ENCODE data around the gene CNP.
"Not testable (repeated sequence)": the region's sequence is repeated elsewhere in the genome, so short reads cannot be mapped to it uniquely, and the experiment has no call there.

CNP gene

DNA sequence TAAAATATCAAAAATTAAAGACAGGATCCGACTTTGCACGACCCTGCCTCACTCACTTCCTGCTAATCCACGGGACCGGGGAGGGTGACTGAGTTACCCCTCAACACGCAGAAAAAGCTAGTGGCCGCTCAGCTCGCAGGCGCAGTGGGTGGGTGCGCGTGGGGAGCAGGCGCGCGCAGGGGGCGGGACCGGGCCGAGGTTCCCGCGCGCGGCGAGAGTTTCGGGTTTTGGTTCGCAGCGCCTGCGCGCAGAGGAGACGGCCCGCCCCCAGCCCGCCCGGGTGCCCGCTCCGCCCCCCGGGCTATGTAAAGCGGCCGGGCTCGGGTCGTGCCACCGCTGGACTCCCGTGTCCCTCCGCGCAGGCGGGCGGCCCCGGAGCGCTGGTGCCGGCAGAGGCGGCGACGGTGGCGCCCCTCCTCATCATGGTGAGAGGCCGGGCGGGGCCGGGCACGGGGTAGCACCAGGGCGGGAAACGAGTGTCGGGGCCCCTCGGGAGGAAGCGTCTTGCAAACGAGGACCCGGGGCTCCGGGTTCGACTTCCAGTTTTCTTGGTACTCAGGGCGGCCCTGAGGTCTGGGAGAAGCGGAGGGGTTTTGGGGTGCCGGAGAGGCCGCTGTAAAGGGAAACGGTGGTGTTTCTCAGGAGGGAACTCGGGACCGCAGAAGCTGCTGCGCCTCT is at the start of gene CNP:
CNP (plus strand) TSS at position 333 of the 678 bp plus-strand sequence; CDS start at position 423, 90 bp downstream.
- DNase-seq, result peak; percentile 90 to 92

- no peak for DNase-seq
Observed at GRCh38 chr17:41917192-41917591, 49.4 kb upstream of the CNP start.

- peak in 1 of 2 donors; percentile 21 for DNase-seq
Observed at GRCh38 chr17:41917679-41918313, 48.8 kb upstream of the CNP start.

GRCh38 chr17:41918314-41919164 is 48.1 kb upstream of the CNP start, which contains the start of gene ACLY:
Gene ACLY, minus strand, starts transcription at chr17:41918951. Its CDS starts 5,078 bp downstream, at chr17:41913873.
- peak; percentile 95 to 96 for DNase-seq

DNA sequence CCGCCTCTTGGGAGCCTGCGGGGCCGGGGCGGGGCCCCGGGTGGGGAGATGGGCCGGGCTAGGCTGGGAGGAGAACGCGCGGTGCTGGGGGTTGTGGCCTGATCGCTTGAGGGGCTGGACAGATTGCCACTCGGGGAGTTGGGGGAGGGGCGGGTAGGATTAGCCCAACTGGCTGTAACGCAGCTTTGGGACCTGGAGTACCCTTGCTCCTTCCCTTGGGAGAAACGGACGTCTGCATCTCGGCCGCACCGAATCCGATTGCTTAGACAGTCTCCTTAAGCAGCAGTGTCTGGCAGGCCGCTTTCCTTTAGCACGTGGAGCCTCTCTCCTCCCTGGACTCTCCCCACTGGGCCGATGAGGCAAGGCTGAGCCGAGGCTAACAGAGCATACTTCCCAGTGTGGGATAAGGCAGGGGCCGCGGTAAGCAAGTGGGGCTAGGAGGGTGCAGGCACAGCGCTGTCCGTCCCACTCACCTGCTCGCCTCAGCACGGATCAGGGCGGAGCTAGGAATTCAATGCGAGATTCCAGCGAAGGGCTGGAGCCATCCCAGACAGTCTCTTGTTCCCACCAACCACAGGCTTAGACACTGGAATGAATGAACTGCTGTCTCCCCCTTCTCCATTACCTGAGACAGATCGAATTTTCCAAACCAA is 47.3 kb upstream of the CNP start:
- no peak for DNase-seq

GRCh38 chr17:41919840-41920579 is 46.6 kb upstream of the CNP start:
- DNase-seq, result no peak

DNA sequence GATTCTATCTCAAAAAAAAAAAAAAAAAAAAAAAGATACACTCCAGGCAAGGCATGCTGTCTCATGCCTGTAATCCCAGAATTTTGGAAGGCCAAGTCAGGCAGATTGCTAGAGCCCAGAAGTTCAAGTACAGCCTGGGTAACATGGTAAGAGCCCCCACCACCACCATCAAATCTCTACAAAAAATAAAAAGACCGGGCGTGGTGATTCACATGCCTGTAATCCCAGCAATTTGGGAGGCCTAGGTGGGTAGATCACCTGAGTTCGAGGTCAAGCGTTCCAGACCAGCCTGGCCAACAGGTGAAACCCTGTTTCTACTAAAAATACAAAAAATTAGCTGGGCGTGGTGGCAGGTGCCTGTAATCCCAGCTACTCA is 46.0 kb upstream of the CNP start:
- no peak for DNase-seq

DNA sequence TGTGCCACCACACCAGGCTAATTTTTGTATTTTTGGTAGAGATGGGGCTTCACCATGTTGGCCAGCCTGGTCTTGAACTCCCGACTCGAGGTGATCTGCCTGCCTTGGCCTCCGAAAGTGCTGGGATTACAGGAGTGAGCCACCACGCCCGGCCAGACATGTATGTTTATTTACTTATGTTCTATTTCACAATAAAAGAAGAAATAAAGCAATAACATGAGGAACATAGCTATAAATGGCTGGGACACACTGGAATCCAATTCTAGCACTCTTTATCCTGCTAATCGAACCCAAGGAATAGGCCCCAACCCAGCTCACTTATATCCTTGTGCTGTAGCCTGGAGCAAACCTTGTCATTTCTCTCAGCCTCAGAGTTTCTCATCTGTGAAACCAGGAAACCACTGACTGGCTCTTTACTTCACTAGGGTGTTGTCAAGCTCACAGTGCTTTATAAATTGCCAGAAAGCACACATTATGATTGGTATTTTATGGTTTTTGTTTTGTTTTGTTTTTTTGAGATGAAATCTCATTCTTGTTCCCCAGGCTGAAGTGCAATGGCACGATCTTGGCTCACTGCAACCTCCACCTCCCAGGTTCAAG is 40.5 kb upstream of the CNP start:
- no peak for DNase-seq

GRCh38 chr17:41928693-41929251 is 37.8 kb upstream of the CNP start:
- DNase-seq, result no peak

DNA sequence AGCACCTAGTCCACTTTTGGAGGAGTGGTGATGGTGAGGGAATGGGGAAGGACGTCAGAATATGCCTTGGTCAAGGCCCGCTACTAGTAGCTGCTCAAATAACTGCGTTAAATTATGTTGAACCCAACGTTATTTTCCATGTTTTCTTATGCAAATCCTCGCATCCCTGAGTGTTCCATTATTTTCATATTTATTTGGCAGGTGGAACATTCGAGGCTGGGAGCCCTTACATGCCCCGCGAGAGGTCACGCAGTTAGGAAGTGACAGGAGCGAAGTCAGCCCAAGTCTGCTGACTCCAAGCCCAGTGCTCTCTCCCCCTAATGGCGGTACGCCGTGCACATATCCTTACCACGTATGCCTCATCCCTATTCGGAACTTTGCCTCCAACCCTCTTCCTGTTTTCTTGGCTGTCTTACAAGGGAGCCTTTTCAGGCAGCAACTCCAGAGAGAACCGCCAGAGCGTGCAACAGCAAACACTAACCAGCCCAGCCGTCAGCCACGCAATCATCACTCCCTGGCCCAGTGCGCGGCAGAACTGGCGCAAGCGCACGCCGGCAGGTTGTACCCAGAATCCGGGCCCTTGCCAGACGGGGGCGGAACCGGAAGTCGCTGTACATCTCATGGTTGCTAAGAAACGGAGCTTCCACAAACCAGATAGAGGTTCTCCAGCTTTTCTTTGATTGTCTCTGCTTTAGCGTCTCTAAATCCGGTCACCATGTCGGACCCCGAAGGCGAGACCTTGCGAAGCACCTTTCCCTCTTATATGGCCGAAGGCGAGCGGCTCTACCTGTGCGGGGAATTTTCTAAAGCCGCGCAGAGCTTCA is 36.4 kb upstream of the CNP start, which contains the start of gene ODAD4:
ODAD4 (plus strand) TSS at position 609 of the 824 bp plus-strand sequence; CDS start at position 716, 107 bp downstream.
- DNase-seq, result peak; percentile 96 to 97

DNA sequence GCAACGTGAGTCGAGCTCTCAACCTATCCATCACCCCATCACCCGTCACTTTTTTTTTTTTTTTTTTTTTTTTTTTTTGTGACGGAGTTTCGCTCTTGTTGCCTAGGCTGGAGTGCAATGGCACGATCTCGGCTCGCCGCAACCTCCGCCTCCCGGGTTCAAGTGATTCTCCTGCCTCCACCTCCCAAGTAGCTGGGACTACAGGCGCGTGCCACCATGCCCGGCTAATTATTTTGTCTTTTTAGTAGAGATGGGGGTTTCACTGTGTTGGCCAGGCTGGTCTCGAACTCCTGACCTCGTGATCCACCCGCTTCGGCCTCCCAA is 35.8 kb upstream of the CNP start:
- DNase-seq, result not testable (repeated sequence)

- not testable (repeated sequence) for DNase-seq
Observed at GRCh38 chr17:41931715-41932114, 34.9 kb upstream of the CNP start.

- no peak for DNase-seq
Observed at GRCh38 chr17:41932816-41933389, 33.7 kb upstream of the CNP start.

DNA sequence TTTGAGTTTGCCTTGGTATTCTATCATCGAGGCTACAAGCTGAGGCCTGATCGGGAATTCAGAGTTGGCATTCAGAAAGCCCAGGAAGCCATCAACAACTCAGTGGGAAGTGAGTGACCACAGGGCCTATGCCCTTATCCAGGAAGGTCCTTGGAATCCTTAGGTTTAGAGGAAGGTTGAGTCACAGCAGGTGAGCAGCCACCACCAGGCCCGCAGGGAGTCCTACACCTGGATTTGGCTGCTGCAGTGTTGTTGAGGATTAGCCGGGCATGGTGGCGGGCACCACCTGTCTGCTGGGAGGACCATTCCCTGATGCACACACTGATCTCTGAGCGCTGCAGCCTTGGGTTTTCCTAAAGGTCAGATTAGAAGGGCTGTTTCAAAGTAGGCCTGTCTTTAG is 31.0 kb upstream of the CNP start:
- no peak for DNase-seq

DNA sequence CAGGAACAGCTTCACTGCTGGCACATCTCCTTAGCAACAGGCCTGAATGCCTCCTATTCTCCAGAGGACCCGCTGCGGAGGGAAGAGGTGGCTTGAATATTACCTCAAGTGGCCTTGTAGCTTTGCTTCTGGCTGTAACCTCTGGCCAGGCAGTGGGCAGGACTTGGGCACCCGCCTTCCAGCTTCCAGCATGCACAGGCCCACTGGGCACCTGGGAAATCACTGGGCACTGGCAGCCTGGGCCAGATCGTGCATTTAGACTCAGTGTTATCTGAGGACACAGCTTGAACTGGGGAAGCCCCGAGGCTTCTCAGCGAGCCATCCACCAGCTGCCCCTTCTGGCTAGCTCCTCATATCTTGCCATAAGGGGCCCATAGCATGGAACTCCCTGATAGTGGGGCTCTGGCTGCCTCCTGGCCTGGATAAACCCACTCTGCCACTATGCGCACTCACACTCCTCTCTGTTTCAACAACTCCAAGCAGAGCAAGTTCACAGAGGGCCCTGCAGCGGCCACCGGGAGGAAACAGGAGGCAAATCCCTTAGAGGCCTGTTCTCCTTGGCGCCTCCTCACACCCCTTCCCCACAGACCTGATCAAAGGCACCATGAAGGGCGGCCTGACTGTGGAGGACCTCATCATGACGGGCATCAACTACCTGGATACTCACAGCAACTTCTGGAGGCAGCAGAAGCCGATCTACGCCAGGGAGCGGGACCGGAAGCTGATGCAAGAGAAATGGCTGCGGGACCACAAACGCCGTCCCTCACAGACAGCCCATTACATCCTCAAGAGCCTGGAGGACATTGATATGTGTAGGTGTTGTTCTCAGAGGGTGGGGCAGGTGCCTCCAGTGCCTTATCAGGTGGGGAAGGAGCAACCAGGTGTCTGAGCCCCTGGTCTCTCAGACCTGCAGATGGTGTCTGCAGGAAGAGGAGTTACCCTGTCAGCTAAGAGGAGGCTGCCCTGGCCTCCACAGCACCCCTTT is 28.3 kb upstream of the CNP start:
- no peak for DNase-seq

- DNase-seq, result no peak
Observed at GRCh38 chr17:41939044-41939692, 27.4 kb upstream of the CNP start.

DNA sequence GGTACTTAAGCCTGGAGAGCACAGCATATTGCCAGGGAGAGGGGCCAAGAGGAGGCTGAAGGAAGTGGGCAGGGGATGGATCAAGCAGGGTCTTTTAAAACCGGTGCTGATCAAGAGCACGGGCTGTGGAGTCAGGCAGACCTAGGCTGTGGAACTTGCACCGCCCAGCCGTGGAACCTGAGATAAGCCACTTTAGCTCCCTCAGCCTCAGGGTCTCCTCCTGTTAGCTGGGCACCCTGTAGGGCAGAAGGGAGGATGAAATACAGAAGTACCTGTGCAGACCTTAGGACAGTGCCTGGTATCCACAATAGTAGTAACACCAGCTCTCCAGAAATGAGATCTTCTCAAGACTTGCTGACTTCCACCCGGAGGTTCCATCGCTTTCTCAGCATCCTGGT is 26.9 kb upstream of the CNP start:
- DNase-seq, result no peak

DNA sequence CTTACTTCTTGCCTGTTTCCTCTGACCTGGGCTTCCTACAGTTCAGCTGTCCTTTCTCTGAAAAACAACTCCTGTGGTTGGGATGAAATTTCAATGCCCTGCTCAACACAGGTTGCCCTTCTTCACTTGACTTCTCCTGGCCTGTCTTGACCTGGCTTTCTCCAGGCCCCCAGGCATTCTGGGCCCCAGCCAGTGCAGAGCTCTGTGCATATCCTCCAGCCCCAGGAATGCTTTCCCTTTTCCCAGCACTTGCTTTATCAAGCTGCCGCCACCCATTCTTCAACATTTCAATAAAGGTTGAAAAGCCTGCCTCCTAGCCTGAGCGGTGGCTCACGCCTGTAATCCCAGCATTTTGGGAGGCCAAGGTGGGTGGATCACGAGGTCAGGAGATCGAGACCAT is 25.4 kb upstream of the CNP start:
- DNase-seq, result no peak
